SK-N-SH (cell line): Measurements from ENCODE around the gene PRDM15. TPM values are rescaled to one million over a fixed set of nuclear protein-coding genes. Genes with fewer than 3 reads are reported as not detected.

Experiments used
- CTCF ChIA-PET: fragments of 300-600, 350-600 bp; formaldehyde crosslinking; extraction: SDS; loops from one replicate; lab custom pipeline; 2021; lab: Yijun Ruan, JAX
- POLR2A ChIA-PET: fragments of 350-600 bp; sonication (Branson Sonifier 250); formaldehyde crosslinking; extraction: SDS; loops from one replicate; lab custom pipeline; 2020; ENCODE audit warnings: antibody characterized with exemption, inconsistent platforms; lab: Yijun Ruan, JAX
- DNase-seq: peaks from one replicate; pipeline ENCODE4 v3.0.0; 2012
- H2AFZ ChIP-seq: fragments of 200-600 bp; sonication (generic); 2 replicates; pipeline ENCODE4 v1.8.1; 2016; ENCODE audit warnings: antibody characterized with exemption, mild to moderate bottlenecking, low read depth
- H3F3A ChIP-seq: fragments of 200-600 bp; sonication (generic); replicated peaks from 2 replicates; pipeline ENCODE3; 2016; ENCODE audit warnings: antibody characterized with exemption, mild to moderate bottlenecking; ENCODE audit not compliant: insufficient read depth
- H3K27ac ChIP-seq, 2 experiments: fragments of 200-500 bp in 1 of 2; fragments of 200-600 bp in 1 of 2; sonication (Bioruptor generic) in 1 of 2; sonication (generic), shearing (Covaris generic) in 1 of 2; 2 replicates each; pipeline versions ENCODE4 v1.5.1 to v1.6.1; 2014 to 2016; ENCODE audit warnings: low read depth in 2 of 2, inconsistent platforms in 1 of 2, low read length in 1 of 2, mild to moderate bottlenecking in 1 of 2, mixed read lengths in 1 of 2
- H3K27me3 ChIP-seq: fragments of 200-600 bp; sonication (generic), shearing (Covaris generic); 2 replicates; pipeline ENCODE4 v1.6.1; 2016; ENCODE audit warnings: mixed run types; ENCODE audit not compliant: insufficient read depth
- H3K36me3 ChIP-seq, 2 experiments: fragments of 200-500 bp in 1 of 2; fragments of 200-600 bp in 1 of 2; sonication (Bioruptor generic) in 1 of 2; sonication (generic) in 1 of 2; replicated peaks in 1 of 2; 2 replicates each; pipeline versions ENCODE3 to v1.5.1; 2014 to 2016; ENCODE audit warnings: low read length in 1 of 2, mild to moderate bottlenecking in 1 of 2; ENCODE audit not compliant: insufficient read depth in 2 of 2, control insufficient read depth in 1 of 2
- H3K4me1 ChIP-seq, 2 experiments: fragments of 200-500 bp in 1 of 2; fragments of 200-600 bp in 1 of 2; sonication (Bioruptor generic) in 1 of 2; sonication (generic), shearing (Covaris generic) in 1 of 2; 2 replicates each; pipeline versions ENCODE4 v1.5.1 to v1.6.1; 2014 to 2016; ENCODE audit warnings: low read depth in 1 of 2, low read length in 1 of 2, mixed run types in 1 of 2; ENCODE audit not compliant: insufficient read depth in 2 of 2, control insufficient read depth in 1 of 2
- H3K4me2 ChIP-seq: fragments of 200-600 bp; sonication (generic), shearing (Covaris generic); 2 replicates; pipeline ENCODE4 v1.6.1; 2017; ENCODE audit warnings: mixed run types
- H3K4me3 ChIP-seq, 2 experiments: fragments of 200-500 bp in 1 of 2; fragments of 200-600 bp in 1 of 2; sonication (Bioruptor generic) in 1 of 2; sonication (generic), shearing (Covaris generic) in 1 of 2; 2 replicates each; pipeline versions ENCODE4 v1.5.1 to v1.8.1; 2014 to 2016; ENCODE audit warnings: low read depth in 2 of 2, inconsistent platforms in 1 of 2, low read length in 1 of 2, mild to moderate bottlenecking in 1 of 2, mixed read lengths in 1 of 2, moderate library complexity in 1 of 2
- H3K79me2 ChIP-seq: fragments of 200-600 bp; sonication (generic); 2 replicates; pipeline ENCODE4 v1.8.1; 2017; ENCODE audit warnings: mild to moderate bottlenecking; ENCODE audit not compliant: insufficient read depth
- H3K9ac ChIP-seq: fragments of 200-600 bp; sonication (generic); 2 replicates; pipeline ENCODE4 v1.6.1; 2017; ENCODE audit warnings: mixed run types
- H3K9me2 ChIP-seq: fragments of 200-600 bp; sonication (generic); 2 replicates; pipeline ENCODE4 v1.6.1; 2017; ENCODE audit warnings: mixed run types
- H3K9me3 ChIP-seq: fragments of 200-600 bp; sonication (generic); 2 replicates; pipeline ENCODE4 v1.6.1; 2017; ENCODE audit warnings: mixed run types, mild to moderate bottlenecking, moderate library complexity
- H4K20me1 ChIP-seq: fragments of 200-600 bp; sonication (generic); 2 replicates; pipeline ENCODE4 v1.6.1; 2017; ENCODE audit warnings: mild to moderate bottlenecking, mixed run types; ENCODE audit not compliant: insufficient read depth
- CHD2 ChIP-seq: fragments of 150-350 bp; IDR thresholded peaks from 2 replicates; pipeline ENCODE4 v1.6.1; 2018; ENCODE audit warnings: low read length; ENCODE audit not compliant: partially characterized antibody
- ELF1 ChIP-seq: IDR thresholded peaks from 2 replicates; pipeline ENCODE4 v1.4.0; 2012
- EP300 ChIP-seq, 2 experiments: IDR thresholded peaks; 2 replicates each; pipeline versions ENCODE4 v1.4.0 to v1.6.1; 2012; ENCODE audit warnings: borderline replicate concordance in 1 of 2, low read depth in 1 of 2, low read length in 1 of 2
- EZH2phosphoT487 ChIP-seq: fragments of 200-600 bp; sonication (generic); IDR thresholded peaks from 2 replicates; pipeline ENCODE4 v1.6.1; 2017; ENCODE audit warnings: low read depth, mixed run types, mild to moderate bottlenecking, antibody characterized with exemption, moderate library complexity, borderline replicate concordance
- FOSL2 ChIP-seq: IDR thresholded peaks from 2 replicates; pipeline ENCODE4 v1.4.0; 2012; ENCODE audit warnings: low read depth, mild to moderate bottlenecking, moderate library complexity, borderline replicate concordance
- GABPA ChIP-seq: IDR thresholded peaks from 2 replicates; pipeline ENCODE4 v1.4.0; 2012; ENCODE audit warnings: low read depth, mild to moderate bottlenecking
- IRF3 ChIP-seq: fragments of 150-350 bp; IDR thresholded peaks from 2 replicates; pipeline ENCODE4 v1.6.1; 2016; ENCODE audit warnings: mild to moderate bottlenecking, low read depth, low read length
- MXI1 ChIP-seq: IDR thresholded peaks from 2 replicates; pipeline ENCODE4 v1.6.1; 2012; ENCODE audit warnings: mild to moderate bottlenecking, low read depth, low read length, improper control_type of control experiment
- NFIC ChIP-seq: IDR thresholded peaks from 2 replicates; pipeline ENCODE4 v1.4.0; 2012; ENCODE audit warnings: borderline replicate concordance
- PBX3 ChIP-seq: IDR thresholded peaks from 2 replicates; pipeline ENCODE4; 2012
- RFX5 ChIP-seq: IDR thresholded peaks from 2 replicates; pipeline ENCODE4 v1.6.1; 2012; ENCODE audit warnings: mild to moderate bottlenecking, improper control_type of control experiment, low read length
- SMC3 ChIP-seq: IDR thresholded peaks from 2 replicates; pipeline ENCODE4 v1.6.1; 2012; ENCODE audit warnings: low read depth, low read length, improper control_type of control experiment
- TCF12 ChIP-seq: IDR thresholded peaks from 2 replicates; pipeline ENCODE4 v1.4.0; 2012
- TEAD4 ChIP-seq: IDR thresholded peaks from 2 replicates; pipeline ENCODE4 v1.4.0; 2012; ENCODE audit warnings: mild to moderate bottlenecking, borderline replicate concordance; ENCODE audit not compliant: insufficient read depth
- USF1 ChIP-seq: IDR thresholded peaks from 2 replicates; pipeline ENCODE4 v1.4.0; 2012; ENCODE audit warnings: low read depth, borderline replicate concordance
- USF2 ChIP-seq: fragments of 150-350 bp; IDR thresholded peaks from 2 replicates; pipeline ENCODE4 v1.6.1; 2017; ENCODE audit warnings: antibody characterized with exemption, low read length, low read depth, borderline replicate concordance
- YY1 ChIP-seq: IDR thresholded peaks from 2 replicates; pipeline ENCODE4 v1.4.0; 2012; ENCODE audit warnings: low read depth, mild to moderate bottlenecking
- ZBTB33 ChIP-seq: IDR thresholded peaks from 2 replicates; pipeline ENCODE4 v1.4.0; 2012; ENCODE audit warnings: low read depth, borderline replicate concordance
- WGBS: methylation state at CpG from one replicate; pipeline ENCODE4 v1.1.6; 2017; ENCODE audit warnings: low lambda C conversion rate; 5-methylcytosine and 5-hydroxymethylcytosine counted together
- polyA plus RNA-seq, 3 experiments: library from polyadenylated mRNA; depleted of rRNA; stranded (reverse); fragments of >200 nt; gene quantifications; 2 replicates each; pipeline ENCODE4 v1.2.3, GENCODE V29; 2012

PRDM15 gene
- polyA plus RNA-seq, 1 of the 3 experiments (the other 2 are of a cell fraction) = 7.0 TPM

GRCh38 chr21:41805643-41806042 is 73.5 kb downstream of the PRDM15 start:
- H3K36me3 ChIP-seq = peaks cover 3 to 19% of the 10 kb centered on the region in 2 experiments
- POLR2A ChIA-PET = no interaction called here
- no peaks in the 10 kb centered on the region for H3K9me2 ChIP-seq
- CTCF ChIA-PET = no interaction called here
- H3K79me2 ChIP-seq = no peaks in the 10 kb centered on the region
- H3K4me1 ChIP-seq = no peaks in the 10 kb centered on the region
- DNase-seq = no peak
- WGBS = 100% methylated on average over 4 of the region's 4 CpGs
- H3K9ac ChIP-seq = no peak overlapping the region
- H3K9me3 ChIP-seq = no peaks in the 10 kb centered on the region
- no peaks in the 10 kb centered on the region for H3F3A ChIP-seq
- H3K4me2 ChIP-seq = no peak overlapping the region
- no peak overlapping the region for H3K4me3 ChIP-seq
- TF ChIP-seq SMC3 = no peak
- TF ChIP-seq ELF1 = no peak
- TF ChIP-seq YY1 = no peak
- TF ChIP-seq TEAD4 = no peak
- TF ChIP-seq CHD2 = no peak
- TF ChIP-seq USF2 = no peak
- TF ChIP-seq EP300 (IDR thresholded peaks at IDR 0.05; ENCODE audit: borderline replicate concordance in 1 of 2, low read depth in 1 of 2, low read length in 1 of 2) = no peak
- no peak for TF ChIP-seq FOSL2
- no peak for TF ChIP-seq NFIC
- no peak for TF ChIP-seq TCF12
- TF ChIP-seq ZBTB33 = no peak
- TF ChIP-seq EZH2phosphoT487 = no peak
- no peak for TF ChIP-seq IRF3
- no peak overlapping the region for H2AFZ ChIP-seq
- no peak overlapping the region for H3K27ac ChIP-seq
- H3K27me3 ChIP-seq = no peaks in the 10 kb centered on the region
- H4K20me1 ChIP-seq = no peaks in the 10 kb centered on the region

GRCh38 chr21:41805038-41805437 is 74.1 kb downstream of the PRDM15 start:
- Histone ChIP-seq H3K4me1 (no peaks in the 10 kb centered on the region), H3K27me3 (no peaks in the 10 kb centered on the region), H3K36me3 (peaks cover 3 to 19% of the 10 kb centered on the region in 2 experiments), H3F3A (no peaks in the 10 kb centered on the region), H3K9ac (no peak overlapping the region), H3K9me3 (no peaks in the 10 kb centered on the region), H4K20me1 (no peaks in the 10 kb centered on the region), H3K27ac (no peak overlapping the region), H2AFZ (no peak overlapping the region), H3K79me2 (no peaks in the 10 kb centered on the region), H3K4me2 (no peak overlapping the region), H3K4me3 (no peak overlapping the region), H3K9me2 (no peaks in the 10 kb centered on the region)
- 93% methylated on average over 10 of the region's 10 CpGs for WGBS
- ChIA-PET CTCF (interaction anchor here (1.3 to 1.9 kb wide), 2 partner anchors 12 to 313 kb away, joined by 4 to 8 read pairs; no protein-coding TSS in a partner anchor), POLR2A (no interaction called here)
- no peak for DNase-seq
- no peak for TF ChIP-seq IRF3
- no peak for TF ChIP-seq NFIC
- TF ChIP-seq RFX5 = no peak
- TF ChIP-seq MXI1 = no peak
- no peak for TF ChIP-seq PBX3
- no peak for TF ChIP-seq USF2
- TF ChIP-seq SMC3 = no peak
- TF ChIP-seq GABPA = no peak
- TF ChIP-seq ELF1 = no peak
- no peak for TF ChIP-seq USF1
- no peak for TF ChIP-seq YY1
- no peak for TF ChIP-seq CHD2
